NCI-H748 treated with DMSO at 0.1 percent for 48 hours (cell line): ENCODE measurements around the gene GSN.

Experiments
- DNase-seq: peaks from one replicate; lab custom pipeline; 2025; lab: John Stamatoyannopoulos, UW

GSN gene

GRCh38 chr9:121323449-121324151 lies 55.6 kb downstream of the GSN start:
- no peak for DNase-seq

DNA sequence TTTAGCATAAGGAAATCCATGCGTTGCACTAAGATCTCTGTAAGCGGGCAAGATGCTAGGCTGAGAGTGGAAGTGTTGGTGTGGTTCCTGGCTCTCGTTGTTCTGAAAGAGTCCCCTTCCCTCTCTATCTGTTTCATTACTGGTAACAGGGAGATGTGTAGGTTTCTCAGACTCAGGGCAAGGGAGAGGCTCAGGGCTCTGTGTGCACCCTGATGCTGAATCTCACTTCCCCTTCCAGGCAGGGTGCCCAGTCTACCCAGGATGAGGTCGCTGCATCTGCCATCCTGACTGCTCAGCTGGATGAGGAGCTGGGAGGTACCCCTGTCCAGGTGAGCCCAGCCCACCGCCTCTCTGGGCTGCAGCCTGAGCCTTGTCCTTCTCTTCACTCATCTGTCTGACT lies 56.4 kb downstream of the GSN start:
- no peak for DNase-seq

- DNase-seq: no peak
Observed at GRCh38 chr9:121324755-121325154, 56.8 kb downstream of the GSN start.

DNA sequence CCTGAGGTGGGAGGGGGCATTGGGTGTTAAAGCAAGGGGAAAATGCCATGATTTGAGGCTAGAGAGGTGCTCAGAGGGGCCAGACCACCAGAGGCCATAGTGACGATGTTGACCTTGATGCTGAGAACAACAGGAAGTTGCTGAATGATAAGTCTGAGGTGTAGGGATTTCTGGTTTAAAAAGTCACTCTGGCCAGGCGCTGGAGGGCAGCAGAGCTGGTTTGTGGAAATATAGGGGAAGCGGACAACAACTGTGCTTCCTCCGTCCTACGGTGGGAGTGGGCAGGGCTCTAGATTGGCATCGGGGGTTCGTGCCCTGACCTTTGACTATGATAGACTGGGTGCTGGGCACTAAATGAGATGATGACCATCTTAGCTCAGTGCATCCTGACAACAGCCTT lies 57.4 kb downstream of the GSN start:
- DNase-seq: no peak

- no peak for DNase-seq
Observed at GRCh38 chr9:121326130-121326838, 58.3 kb downstream of the GSN start.

DNA sequence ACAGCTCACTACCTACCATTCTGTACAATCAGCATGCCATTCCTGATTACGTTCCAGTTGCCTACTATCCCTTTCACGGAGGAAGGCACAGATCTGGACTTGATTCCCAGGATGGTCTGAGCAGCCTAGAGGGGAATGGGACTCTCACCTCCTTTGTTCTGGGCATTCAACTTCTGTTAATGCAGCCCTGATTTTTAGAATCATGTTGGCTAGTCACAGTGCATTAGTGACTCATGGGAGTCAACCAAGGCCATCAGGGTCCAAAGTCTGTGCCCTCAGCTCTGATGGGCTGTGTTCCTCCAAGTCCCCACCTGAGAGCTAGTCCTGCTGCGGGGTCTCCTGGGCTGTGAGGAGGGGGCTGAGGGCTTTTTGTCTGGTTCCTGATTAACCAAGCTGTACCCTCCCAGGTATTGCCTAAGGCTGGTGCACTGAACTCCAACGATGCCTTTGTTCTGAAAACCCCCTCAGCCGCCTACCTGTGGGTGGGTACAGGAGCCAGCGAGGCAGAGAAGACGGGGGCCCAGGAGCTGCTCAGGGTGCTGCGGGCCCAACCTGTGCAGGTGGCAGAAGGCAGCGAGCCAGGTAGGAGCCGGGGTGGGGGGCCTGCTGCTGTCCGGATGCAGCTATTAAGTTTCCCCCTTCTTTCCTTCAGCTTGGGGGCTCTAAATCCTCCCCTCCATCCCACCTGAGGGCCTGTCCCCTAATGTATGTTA lies 59.1 kb downstream of the GSN start:
- no peak for DNase-seq

DNA sequence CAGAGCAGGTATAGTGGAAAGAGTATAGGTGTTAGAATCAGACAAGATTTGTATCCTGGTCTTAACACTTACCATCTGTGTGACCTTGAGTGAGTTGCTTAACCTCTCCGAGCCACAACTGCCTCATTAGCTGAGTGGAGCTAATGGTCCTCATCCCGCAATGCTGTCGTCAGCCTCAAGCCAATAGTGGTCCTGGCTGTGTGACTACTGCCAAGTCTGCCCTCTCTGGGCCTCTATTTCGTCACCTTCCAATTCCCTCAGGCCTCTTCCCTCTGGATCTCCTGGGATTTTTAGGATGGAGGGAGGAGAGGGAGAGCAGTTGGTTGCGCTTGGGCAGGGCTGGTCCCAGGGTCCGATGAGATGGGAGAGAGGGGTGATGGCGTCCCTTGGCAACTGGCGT lies 60.5 kb downstream of the GSN start:
- no peak for DNase-seq

- no peak for DNase-seq
Observed at GRCh38 chr9:121328876-121329681, 61.1 kb downstream of the GSN start.

- no peak for DNase-seq
Observed at GRCh38 chr9:121331549-121331948, 63.6 kb downstream of the GSN start.

- DNase-seq: no peak
Observed at GRCh38 chr9:121331992-121332685, 64.2 kb downstream of the GSN start.

- DNase-seq: no peak
Observed at GRCh38 chr9:121333950-121334773, 66.2 kb downstream of the GSN start.

DNA sequence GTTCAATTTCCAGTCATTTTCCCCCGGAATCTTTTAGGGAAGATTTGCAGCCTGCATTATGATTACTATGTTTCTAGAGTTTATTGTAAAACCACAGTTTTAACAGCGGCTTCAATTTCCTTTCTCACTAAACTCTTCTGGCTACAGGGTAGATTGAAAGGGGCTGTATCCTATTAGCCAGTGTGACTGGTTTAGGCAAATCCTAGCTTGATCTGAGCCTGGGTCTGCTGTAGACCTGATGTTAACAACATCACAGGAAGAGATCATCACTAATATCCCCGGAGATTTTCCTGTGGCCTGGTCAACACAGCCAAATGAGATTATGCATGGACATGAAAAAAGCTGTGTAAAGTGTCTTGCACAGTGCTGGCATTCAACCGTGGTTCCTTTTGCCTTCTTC lies 68.7 kb downstream of the GSN start:
- no peak for DNase-seq

DNA sequence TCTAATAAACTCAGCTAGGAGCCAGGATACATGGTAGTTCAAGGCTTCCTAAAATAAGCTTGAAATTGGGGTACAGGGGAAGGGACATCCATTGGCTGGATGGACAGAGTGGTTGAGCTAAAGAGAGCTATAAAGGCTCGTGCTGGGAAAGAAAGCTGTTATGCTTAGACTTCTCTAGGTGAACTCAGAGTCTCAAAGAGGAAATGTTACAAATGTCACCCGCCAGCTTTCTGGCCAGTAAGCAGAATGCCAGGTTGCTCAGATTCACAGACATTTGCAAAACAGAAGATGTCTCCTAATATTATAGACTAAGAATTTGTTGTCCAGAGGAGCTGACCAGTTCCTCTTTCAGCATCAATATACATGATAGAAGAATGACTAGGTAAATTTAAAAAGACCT lies 71.5 kb downstream of the GSN start:
- DNase-seq: no peak

GRCh38 chr9:121340676-121341392 lies 72.9 kb downstream of the GSN start:
- no peak for DNase-seq

DNA sequence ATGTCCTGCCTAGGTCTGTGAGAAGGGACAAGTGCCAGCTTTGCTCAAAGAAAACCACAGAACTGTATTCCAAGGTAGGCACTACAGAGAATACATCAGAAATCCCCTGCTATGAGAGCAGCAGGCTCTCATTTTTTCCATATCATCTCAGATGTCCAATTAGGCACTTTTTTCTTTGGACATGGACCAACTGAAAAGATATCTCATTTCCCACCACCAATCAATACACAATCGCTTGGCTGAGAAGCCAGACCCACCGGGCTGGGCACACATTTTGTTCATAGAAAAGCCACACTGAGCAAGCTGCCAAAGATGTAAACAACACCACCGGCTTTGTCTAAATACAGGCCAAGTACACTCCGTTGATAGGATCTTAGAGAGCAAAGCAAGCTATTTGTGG lies 76.2 kb downstream of the GSN start:
- peak; percentile 1 for DNase-seq

- no peak for DNase-seq
Observed at GRCh38 chr9:121345070-121345469, 77.1 kb downstream of the GSN start.

GRCh38 chr9:121348221-121348620 lies 80.3 kb downstream of the GSN start:
- no peak for DNase-seq

DNA sequence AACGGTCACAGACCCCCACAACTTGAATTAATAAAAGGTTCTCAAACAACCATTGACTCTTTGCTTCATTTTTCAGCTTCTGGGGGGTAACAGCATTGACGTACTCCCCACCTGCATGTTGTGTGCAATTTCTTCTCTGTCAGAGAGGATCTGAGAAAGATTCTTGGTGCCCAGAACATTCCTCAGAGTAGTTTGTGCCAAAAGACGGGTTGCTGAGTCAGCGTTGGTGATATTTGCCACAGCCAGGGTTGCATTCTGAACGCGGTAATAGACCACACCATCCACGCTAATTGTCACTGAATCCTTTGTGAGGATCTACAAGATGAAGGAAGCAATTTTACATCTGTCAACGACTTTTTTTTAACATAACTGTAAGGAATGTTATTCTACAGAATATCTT lies 81.0 kb downstream of the GSN start:
- no peak for DNase-seq

GRCh38 chr9:121350036-121350435 lies 82.1 kb downstream of the GSN start:
- DNase-seq: no peak

DNA sequence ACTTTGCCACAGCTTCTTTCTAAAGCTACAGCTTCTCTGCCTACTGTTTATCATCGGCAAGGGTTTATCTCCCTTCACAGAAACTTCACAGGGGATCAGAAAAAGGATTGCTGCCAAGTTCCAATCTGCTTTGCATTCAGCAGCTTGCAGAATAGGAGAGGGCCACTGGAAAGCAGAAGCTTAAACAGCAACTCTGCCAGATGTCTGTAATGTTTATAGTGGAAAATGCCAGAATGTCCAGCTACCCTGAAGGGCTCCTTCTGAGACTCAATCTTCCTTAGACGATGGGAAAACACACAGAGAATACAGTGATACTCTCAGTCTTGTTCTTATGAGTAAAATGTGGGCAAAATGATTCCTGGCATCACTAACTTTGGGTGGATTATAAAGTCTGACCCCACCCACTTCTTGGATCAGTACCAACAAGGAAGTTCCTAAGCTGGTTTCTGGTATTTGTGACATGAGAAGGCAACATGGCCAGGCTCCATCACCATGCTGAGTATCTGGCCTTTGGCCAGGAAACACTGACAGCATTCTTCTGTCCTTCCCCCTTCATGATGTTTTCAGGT lies 83.1 kb downstream of the GSN start:
- DNase-seq: no peak
